Liver (tissue), 3 donors: ENCODE data around the gene ACOT9.

ENCODE experiments used
- GABPA ChIP-seq, 2 donors: IDR thresholded peaks in 1 of 2; conservative IDR thresholded peaks in 1 of 2; 2 replicates each; pipeline ENCODE4 v1.6.1; 2016; ENCODE audit warnings: antibody characterized with exemption in 2 of 2, mild to moderate bottlenecking in 1 of 2, moderate library complexity in 1 of 2
- HNF4G ChIP-seq: IDR thresholded peaks from 2 replicates; pipeline ENCODE4 v1.6.1; 2016; ENCODE audit warnings: antibody characterized with exemption
- NR2F2 ChIP-seq: IDR thresholded peaks from 2 replicates; pipeline ENCODE4 v1.6.1; 2016; ENCODE audit warnings: antibody characterized with exemption
- RAD21 ChIP-seq, 2 donors: IDR thresholded peaks; 2 replicates each; pipeline ENCODE4 v1.6.1; 2016; ENCODE audit warnings: antibody characterized with exemption in 2 of 2, mild to moderate bottlenecking in 2 of 2
- RXRA ChIP-seq, 2 donors: IDR thresholded peaks; 2 replicates each; pipeline ENCODE4 v1.6.1; 2017 to 2018; ENCODE audit warnings: antibody characterized with exemption in 2 of 2, mild to moderate bottlenecking in 1 of 2
- TF ChIP-seq, protein P1 (sequence below): fragments of 150-350 bp; IDR thresholded peaks from 2 replicates; pipeline ENCODE4 v1.5.1; 2017; ENCODE audit warnings: improper control_type of control experiment, low read depth, low read length; ENCODE audit not compliant: missing input control
- TF ChIP-seq, protein P2 (sequence below): IDR thresholded peaks from 2 replicates; pipeline ENCODE4 v1.6.1; 2016; ENCODE audit warnings: antibody characterized with exemption
- TF ChIP-seq, protein P3 (sequence below): IDR thresholded peaks from 2 replicates; pipeline ENCODE4 v1.6.1; 2016; ENCODE audit warnings: antibody characterized with exemption
- TF ChIP-seq, protein P4 (sequence below): IDR thresholded peaks from 2 replicates; pipeline ENCODE4 v1.6.1; 2016; ENCODE audit warnings: antibody characterized with exemption, mild to moderate bottlenecking
- donor health status: healthy.
- donor health status: healthy.

DNA sequence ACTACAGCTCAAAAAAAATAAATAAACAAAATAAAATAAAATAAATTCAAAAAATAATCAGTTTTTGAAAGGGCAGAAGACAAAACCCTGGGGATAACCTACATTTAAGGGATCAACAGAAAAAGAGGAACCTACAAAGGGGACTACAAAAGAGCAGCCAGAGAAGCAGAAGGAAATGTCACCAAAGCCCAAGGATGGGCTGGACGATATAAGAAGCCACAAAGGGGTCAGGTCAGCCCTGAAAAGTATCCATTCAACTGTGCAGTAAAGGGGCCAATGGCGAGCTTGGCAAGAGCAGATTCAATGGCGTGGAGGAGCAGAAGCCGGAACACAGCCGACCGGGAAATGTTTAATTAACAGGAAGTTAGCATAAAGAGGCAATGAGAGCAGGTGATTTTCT lies 16.9 kb downstream of the ACOT9 start:
- TF ChIP-seq, protein P1, sequence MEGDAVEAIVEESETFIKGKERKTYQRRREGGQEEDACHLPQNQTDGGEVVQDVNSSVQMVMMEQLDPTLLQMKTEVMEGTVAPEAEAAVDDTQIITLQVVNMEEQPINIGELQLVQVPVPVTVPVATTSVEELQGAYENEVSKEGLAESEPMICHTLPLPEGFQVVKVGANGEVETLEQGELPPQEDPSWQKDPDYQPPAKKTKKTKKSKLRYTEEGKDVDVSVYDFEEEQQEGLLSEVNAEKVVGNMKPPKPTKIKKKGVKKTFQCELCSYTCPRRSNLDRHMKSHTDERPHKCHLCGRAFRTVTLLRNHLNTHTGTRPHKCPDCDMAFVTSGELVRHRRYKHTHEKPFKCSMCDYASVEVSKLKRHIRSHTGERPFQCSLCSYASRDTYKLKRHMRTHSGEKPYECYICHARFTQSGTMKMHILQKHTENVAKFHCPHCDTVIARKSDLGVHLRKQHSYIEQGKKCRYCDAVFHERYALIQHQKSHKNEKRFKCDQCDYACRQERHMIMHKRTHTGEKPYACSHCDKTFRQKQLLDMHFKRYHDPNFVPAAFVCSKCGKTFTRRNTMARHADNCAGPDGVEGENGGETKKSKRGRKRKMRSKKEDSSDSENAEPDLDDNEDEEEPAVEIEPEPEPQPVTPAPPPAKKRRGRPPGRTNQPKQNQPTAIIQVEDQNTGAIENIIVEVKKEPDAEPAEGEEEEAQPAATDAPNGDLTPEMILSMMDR: no peak
- TF ChIP-seq, protein P2, sequence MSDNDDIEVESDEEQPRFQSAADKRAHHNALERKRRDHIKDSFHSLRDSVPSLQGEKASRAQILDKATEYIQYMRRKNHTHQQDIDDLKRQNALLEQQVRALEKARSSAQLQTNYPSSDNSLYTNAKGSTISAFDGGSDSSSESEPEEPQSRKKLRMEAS: no peak
- TF ChIP-seq HNF4G (no peak), NR2F2 (no peak), GABPA (IDR thresholded peaks at IDR 0.05 in 1 of 2, conservative IDR thresholded peaks at IDR 0.05 in 1 of 2) (no peak), RAD21 (IDR thresholded peaks at IDR 0.05) (no peak), RXRA (IDR thresholded peaks at IDR 0.05) (no peak)
- TF ChIP-seq, protein P3, sequence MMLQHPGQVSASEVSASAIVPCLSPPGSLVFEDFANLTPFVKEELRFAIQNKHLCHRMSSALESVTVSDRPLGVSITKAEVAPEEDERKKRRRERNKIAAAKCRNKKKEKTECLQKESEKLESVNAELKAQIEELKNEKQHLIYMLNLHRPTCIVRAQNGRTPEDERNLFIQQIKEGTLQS: no peak
- TF ChIP-seq, protein P4, sequence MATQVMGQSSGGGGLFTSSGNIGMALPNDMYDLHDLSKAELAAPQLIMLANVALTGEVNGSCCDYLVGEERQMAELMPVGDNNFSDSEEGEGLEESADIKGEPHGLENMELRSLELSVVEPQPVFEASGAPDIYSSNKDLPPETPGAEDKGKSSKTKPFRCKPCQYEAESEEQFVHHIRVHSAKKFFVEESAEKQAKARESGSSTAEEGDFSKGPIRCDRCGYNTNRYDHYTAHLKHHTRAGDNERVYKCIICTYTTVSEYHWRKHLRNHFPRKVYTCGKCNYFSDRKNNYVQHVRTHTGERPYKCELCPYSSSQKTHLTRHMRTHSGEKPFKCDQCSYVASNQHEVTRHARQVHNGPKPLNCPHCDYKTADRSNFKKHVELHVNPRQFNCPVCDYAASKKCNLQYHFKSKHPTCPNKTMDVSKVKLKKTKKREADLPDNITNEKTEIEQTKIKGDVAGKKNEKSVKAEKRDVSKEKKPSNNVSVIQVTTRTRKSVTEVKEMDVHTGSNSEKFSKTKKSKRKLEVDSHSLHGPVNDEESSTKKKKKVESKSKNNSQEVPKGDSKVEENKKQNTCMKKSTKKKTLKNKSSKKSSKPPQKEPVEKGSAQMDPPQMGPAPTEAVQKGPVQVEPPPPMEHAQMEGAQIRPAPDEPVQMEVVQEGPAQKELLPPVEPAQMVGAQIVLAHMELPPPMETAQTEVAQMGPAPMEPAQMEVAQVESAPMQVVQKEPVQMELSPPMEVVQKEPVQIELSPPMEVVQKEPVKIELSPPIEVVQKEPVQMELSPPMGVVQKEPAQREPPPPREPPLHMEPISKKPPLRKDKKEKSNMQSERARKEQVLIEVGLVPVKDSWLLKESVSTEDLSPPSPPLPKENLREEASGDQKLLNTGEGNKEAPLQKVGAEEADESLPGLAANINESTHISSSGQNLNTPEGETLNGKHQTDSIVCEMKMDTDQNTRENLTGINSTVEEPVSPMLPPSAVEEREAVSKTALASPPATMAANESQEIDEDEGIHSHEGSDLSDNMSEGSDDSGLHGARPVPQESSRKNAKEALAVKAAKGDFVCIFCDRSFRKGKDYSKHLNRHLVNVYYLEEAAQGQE: no peak
